A549 (cell line): ENCODE results near the gene FOXP1.

Experiments used
- ZNF302 ChIP-seq: fragments of 250-450 bp; sonication (Bioruptor Pico); IDR thresholded peaks from 2 replicates; pipeline ENCODE4 v1.9.0; 2021; ENCODE audit warnings: inconsistent platforms, mild to moderate bottlenecking, moderate library complexity
- TF ChIP-seq, protein P1 (sequence below): fragments of >200 bp; sonication (Bioruptor Twin); formaldehyde crosslinking; IDR thresholded peaks from 3 replicates; pipeline ENCODE4 v1.5.1; 2016

DNA sequence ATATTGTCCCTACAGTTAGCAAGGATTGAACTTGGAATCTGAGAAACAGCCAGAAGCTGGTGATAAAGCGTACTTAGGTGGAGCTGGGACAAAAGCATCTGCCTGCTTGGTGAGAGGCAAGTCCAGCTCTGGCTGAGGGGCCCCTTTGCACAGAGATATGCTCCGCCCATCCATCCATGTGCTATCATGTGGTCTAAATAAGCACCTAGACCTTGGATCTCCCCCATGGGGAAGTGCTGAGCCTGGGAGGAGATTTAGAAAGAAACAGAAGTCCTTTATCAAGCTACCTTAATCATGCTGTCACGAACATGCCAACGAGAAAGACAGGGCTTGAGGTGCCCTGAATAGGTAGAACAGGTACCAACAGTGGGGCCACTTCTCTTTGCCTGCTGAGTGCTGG lies 369.5 kb downstream of the FOXP1 start:
- TF ChIP-seq, protein P1, sequence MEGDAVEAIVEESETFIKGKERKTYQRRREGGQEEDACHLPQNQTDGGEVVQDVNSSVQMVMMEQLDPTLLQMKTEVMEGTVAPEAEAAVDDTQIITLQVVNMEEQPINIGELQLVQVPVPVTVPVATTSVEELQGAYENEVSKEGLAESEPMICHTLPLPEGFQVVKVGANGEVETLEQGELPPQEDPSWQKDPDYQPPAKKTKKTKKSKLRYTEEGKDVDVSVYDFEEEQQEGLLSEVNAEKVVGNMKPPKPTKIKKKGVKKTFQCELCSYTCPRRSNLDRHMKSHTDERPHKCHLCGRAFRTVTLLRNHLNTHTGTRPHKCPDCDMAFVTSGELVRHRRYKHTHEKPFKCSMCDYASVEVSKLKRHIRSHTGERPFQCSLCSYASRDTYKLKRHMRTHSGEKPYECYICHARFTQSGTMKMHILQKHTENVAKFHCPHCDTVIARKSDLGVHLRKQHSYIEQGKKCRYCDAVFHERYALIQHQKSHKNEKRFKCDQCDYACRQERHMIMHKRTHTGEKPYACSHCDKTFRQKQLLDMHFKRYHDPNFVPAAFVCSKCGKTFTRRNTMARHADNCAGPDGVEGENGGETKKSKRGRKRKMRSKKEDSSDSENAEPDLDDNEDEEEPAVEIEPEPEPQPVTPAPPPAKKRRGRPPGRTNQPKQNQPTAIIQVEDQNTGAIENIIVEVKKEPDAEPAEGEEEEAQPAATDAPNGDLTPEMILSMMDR, result no peak
- no peak for TF ChIP-seq ZNF302
